ENCODE results near the gene LEFTY1. TPM values are rescaled to one million over a fixed set of nuclear protein-coding genes. Genes with fewer than 3 reads are reported as not detected.
A peak's percentile ranks its signal among the peaks of the same experiment; 100 is the strongest.

Gene LEFTY1
- total and polyA plus RNA-seq, 9 of the 15 experiments (the other 6 are each of a cell fraction or from before 2014, with no cell fraction given), result 0.07 to 0.24 (median 0.17) TPM; not detected in 5

GRCh38 chr1:225928186-225929175 lies 39.5 kb upstream of the LEFTY1 start (continued):
- TF ChIP-seq SMAD2 (IDR thresholded peaks at IDR 0.05; ENCODE audit: low read depth, low read length) (no peak), EHMT2 (IDR thresholded peaks at IDR 0.05) (peak; percentile 78; the same call in 1 of the 2 replicates), RREB1 (CRISPR knock-in tag; IDR thresholded peaks at IDR 0.05) (peak; percentile 88), DLX4 (CRISPR knock-in tag; IDR thresholded peaks at IDR 0.05) (no peak), MNT (conservative IDR thresholded peaks at IDR 0.05) (peak in 1 of 2 experiments; percentile 63; a peak in 1 of 4 replicates), E2F6 (IDR thresholded peaks at IDR 0.05; ENCODE audit: borderline replicate concordance in 1 of 2, extremely low read depth in 1 of 2, insufficient read depth in 1 of 2, insufficient read length in 1 of 2, low read depth in 1 of 2, low read length in 1 of 2, poor library complexity in 1 of 2, severe bottlenecking in 1 of 2) (no peak), NFRKB (IDR thresholded peaks at IDR 0.05; ENCODE audit: low read depth) (peak; percentile 100), KHSRP (IDR thresholded peaks at IDR 0.05) (peak; percentile 84), CSDE1 (IDR thresholded peaks at IDR 0.05) (peak in 1 of 2 experiments; percentile 80; a peak in 1 of 4 replicates), NR4A1 (CRISPR knock-in tag; IDR thresholded peaks at IDR 0.05) (peak; percentile 90; the same call in 1 of the 2 replicates), NR4A1 (tag; IDR thresholded peaks at IDR 0.05) (peak; percentile 98), PURB (CRISPR knock-in tag; IDR thresholded peaks at IDR 0.05; ENCODE audit: low read depth) (no peak), ZBTB9 (CRISPR knock-in tag; IDR thresholded peaks at IDR 0.05) (peak; percentile 96), SAFB2 (IDR thresholded peaks at IDR 0.05; ENCODE audit: borderline replicate concordance, low read depth, low read length, severe bottlenecking) (no peak), ZNF133 (CRISPR knock-in tag; IDR thresholded peaks at IDR 0.05) (peak; percentile 79; the same call in 1 of the 2 replicates), ZNF766 (CRISPR knock-in tag; conservative IDR thresholded peaks at IDR 0.05) (peak; percentile 98)

Data from K562 (cell line).